HG03039 (cell line): ENCODE results near the gene PXYLP1.

Source experiments
- ATAC-seq: cut with Tn5 transposase; IDR thresholded peaks from one replicate; pipeline ENCODE4 v1.9.1; 2021; ENCODE audit warnings: mild to moderate bottlenecking, moderate library complexity; ENCODE audit not compliant: unreplicated experiment

The PXYLP1 gene

DNA sequence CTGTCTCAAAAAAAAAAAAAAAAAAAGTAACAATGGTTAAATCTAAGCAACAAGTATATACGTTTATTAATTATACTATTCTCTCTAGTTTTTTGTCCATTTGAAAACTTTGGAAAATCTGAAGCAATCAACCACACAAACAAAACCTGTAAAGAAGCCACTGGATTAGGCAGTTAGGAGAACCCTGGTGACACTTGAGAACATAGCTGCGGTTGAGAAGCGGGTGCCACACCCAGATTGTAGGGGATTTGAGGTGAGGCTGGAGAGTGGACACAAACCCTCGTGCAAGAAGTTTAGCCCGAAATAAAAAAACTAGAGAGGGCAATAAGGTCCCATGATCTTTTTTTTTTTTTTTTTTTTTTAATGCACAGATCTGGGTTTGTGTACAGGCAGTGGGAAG is 110.8 kb downstream of the PXYLP1 start:
- no peak for ATAC-seq

DNA sequence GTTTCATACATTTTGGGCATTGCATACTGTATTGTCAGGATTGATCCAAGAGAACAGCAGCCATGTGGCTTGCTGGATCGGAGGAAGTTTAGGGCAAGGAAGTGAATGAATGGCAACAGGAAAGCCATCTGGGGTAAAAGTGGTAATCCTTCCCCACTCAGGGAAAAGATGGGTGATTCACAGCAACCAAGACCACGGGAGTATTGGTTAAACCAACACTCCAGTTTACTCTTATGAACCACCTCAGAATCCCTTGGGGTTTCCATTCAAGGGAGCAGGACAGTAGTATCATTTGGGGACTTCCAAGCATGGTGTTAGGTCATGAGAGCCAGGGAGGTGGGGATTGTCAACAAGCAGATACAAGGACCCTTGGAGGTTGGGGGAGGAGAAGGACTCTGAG is 111.5 kb downstream of the PXYLP1 start:
- ATAC-seq = no peak

DNA sequence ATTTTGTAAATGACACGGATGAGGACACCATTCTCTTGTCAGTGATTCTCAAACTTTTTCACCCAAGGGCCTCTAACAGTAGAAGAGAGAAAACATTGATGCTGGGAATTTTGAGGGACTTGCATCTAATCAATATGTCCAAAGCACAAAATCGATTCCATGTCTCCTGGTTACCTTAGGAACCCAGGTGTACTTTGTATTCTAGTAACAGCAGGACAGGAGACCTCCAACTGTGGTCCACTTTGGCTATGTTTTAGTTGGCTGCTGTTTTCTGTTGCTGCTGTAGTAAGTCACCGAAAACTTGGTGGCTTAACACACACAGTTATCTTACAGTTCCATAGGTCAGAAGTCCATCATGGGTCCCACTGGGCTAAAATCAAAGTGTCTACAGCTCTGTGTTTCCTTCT is 112.2 kb downstream of the PXYLP1 start:
- no peak for ATAC-seq
